GM10847 (cell line): ENCODE measurements around the gene PGP.

Experiments used
- POLR2A ChIP-seq: IDR thresholded peaks from 2 replicates; pipeline ENCODE4 v1.6.1; 2011; ENCODE audit not compliant: insufficient read length; ENCODE audit errors: extremely low read depth

The PGP gene

GRCh38 chr16:2173366-2173765, 41.3 kb downstream of the PGP start:
- no peak for TF ChIP-seq POLR2A

- TF ChIP-seq POLR2A = no peak
Measured at GRCh38 chr16:2172688-2173335, 41.8 kb downstream of the PGP start.

GRCh38 chr16:2171601-2172178, 43.0 kb downstream of the PGP start:
- no peak for TF ChIP-seq POLR2A

GRCh38 chr16:2170587-2171435, 43.8 kb downstream of the PGP start:
- no peak for TF ChIP-seq POLR2A

- TF ChIP-seq POLR2A = no peak
Measured at GRCh38 chr16:2170080-2170479, 44.6 kb downstream of the PGP start.

GRCh38 chr16:2167068-2167638, 47.5 kb downstream of the PGP start:
- no peak for TF ChIP-seq POLR2A

GRCh38 chr16:2166263-2167067, 48.2 kb downstream of the PGP start:
- no peak for TF ChIP-seq POLR2A

- no peak for TF ChIP-seq POLR2A
Measured at GRCh38 chr16:2165861-2166260, 48.8 kb downstream of the PGP start.

GRCh38 chr16:2163211-2163881, 51.3 kb downstream of the PGP start:
- no peak for TF ChIP-seq POLR2A

GRCh38 chr16:2162676-2163118, 51.9 kb downstream of the PGP start:
- no peak for TF ChIP-seq POLR2A

- TF ChIP-seq POLR2A = no peak
Measured at GRCh38 chr16:2161911-2162310, 52.7 kb downstream of the PGP start.
